A549 (cell line): Measurements from ENCODE around the gene GDA. TPM values are rescaled to one million over a fixed set of nuclear protein-coding genes. Genes with fewer than 3 reads are reported as not detected.
A peak's percentile ranks its signal among the peaks of the same experiment; 100 is the strongest.

Source experiments
- ATAC-seq, 2 experiments: fragments of 200-7000 bp in 1 of 2; fragments of >200 bp in 1 of 2; cut with Nextera tagmentation in 1 of 2; cut with Tn5 transposase in 1 of 2; 3 replicates each; pipeline versions ENCODE4 v1.8.0 to v1.9.1; 2018 to 2020; ENCODE audit warnings: mild to moderate bottlenecking in 1 of 2, moderate library complexity in 1 of 2
- CTCF ChIA-PET: fragments of 300-600 bp; sonication (Branson Sonifier 250); formaldehyde crosslinking; extraction: SDS; loops from one replicate; lab custom pipeline; 2021; ENCODE audit warnings: antibody characterized with exemption, inconsistent platforms; lab: Yijun Ruan, JAX
- POLR2A ChIA-PET: fragments of 350-600 bp; formaldehyde crosslinking; extraction: SDS; loops from one replicate; lab custom pipeline; 2021; ENCODE audit warnings: antibody characterized with exemption, inconsistent platforms; lab: Yijun Ruan, JAX
- DNase-seq, 2 experiments: peaks; one replicate each; pipeline versions ENCODE4 v3.0.0 to v3.0.0-alpha.2; 2011 to 2016; ENCODE audit warnings: low read depth in 1 of 2, low spot score in 1 of 2
- FAIRE-seq: peaks from 2 replicates; lab custom pipeline; 2011; peaks lifted over from hg19 to GRCh38; lab: Jason Lieb, UNC
- H3K27ac ChIP-seq, 2 experiments: fragments of >200 bp; sonication (Bioruptor Twin); formaldehyde crosslinking; 3 replicates each; pipeline ENCODE4 v1.5.1; 2016 to 2017
- H3K4me1 ChIP-seq: fragments of >200 bp; sonication (Bioruptor Twin); formaldehyde crosslinking; 3 replicates; pipeline ENCODE4 v1.6.1; 2016
- H3K4me2 ChIP-seq: fragments of >200 bp; sonication (Bioruptor Twin); formaldehyde crosslinking; 3 replicates; pipeline ENCODE4 v1.6.1; 2016
- H3K4me3 ChIP-seq: fragments of >200 bp; sonication (Bioruptor Twin); formaldehyde crosslinking; 3 replicates; pipeline ENCODE4 v1.5.1; 2016
- H3K9me3 ChIP-seq: fragments of >200 bp; sonication (Bioruptor Twin); formaldehyde crosslinking; 3 replicates; pipeline ENCODE4 v1.6.1; 2016
- BHLHE40 ChIP-seq: IDR thresholded peaks from 2 replicates; pipeline ENCODE4 v1.6.1; 2012; ENCODE audit warnings: low read depth, low read length, inconsistent platforms
- CEBPB ChIP-seq, 2 experiments: fragments of >200 bp in 1 of 2; sonication (Bioruptor Twin) in 1 of 2; formaldehyde crosslinking in 1 of 2; IDR thresholded peaks; 2 replicates each; pipeline ENCODE4 v1.6.1; 2012 to 2016
- CHD2 ChIP-seq: fragments of 150-350 bp; IDR thresholded peaks from 2 replicates; pipeline ENCODE4 v1.6.1; 2014; ENCODE audit warnings: low read length; ENCODE audit not compliant: partially characterized antibody
- CTCF ChIP-seq: fragments of >200 bp; sonication (Bioruptor Twin); formaldehyde crosslinking; IDR thresholded peaks from 3 replicates; pipeline ENCODE4 v1.5.1; 2016
- E2F6 ChIP-seq: IDR thresholded peaks from 2 replicates; pipeline ENCODE4 v1.6.1; 2012; ENCODE audit warnings: low read depth, borderline replicate concordance
- HDAC2 ChIP-seq: fragments of 200-600 bp; sonication (generic); IDR thresholded peaks from 2 replicates; pipeline ENCODE4 v1.6.1; 2016
- HEYL ChIP-seq: fragments of 250-450 bp; sonication (Bioruptor Pico); IDR thresholded peaks from 2 replicates; pipeline ENCODE4 v1.8.0; 2021; ENCODE audit warnings: mild to moderate bottlenecking, moderate library complexity
- HOXA7 ChIP-seq: fragments of 250-450 bp; sonication (Bioruptor Pico); IDR thresholded peaks from 2 replicates; pipeline ENCODE4 v1.5.0; 2020; ENCODE audit warnings: mild to moderate bottlenecking, moderate library complexity
- JUN ChIP-seq, 2 experiments: fragments of >200 bp; sonication (Bioruptor Twin); formaldehyde crosslinking; IDR thresholded peaks; 2 replicates in 1 of 2; 3 replicates in 1 of 2; pipeline ENCODE4 v1.6.1; 2016 to 2017
- JUNB ChIP-seq: fragments of >200 bp; sonication (Bioruptor Twin); formaldehyde crosslinking; IDR thresholded peaks from 2 replicates; pipeline ENCODE4 v1.6.1; 2016
- KDM1A ChIP-seq: fragments of 200-600 bp; sonication (generic); IDR thresholded peaks from 2 replicates; pipeline ENCODE4 v1.6.1; 2016; ENCODE audit warnings: low read depth, mild to moderate bottlenecking
- MAFK ChIP-seq: fragments of 450-650 bp; IDR thresholded peaks from 2 replicates; pipeline ENCODE4 v1.6.1; 2014; ENCODE audit not compliant: partially characterized antibody
- NPAS2 ChIP-seq: fragments of 250-450 bp; sonication (Bioruptor Pico); IDR thresholded peaks from 2 replicates; pipeline ENCODE4 v1.8.0; 2022; ENCODE audit warnings: mild to moderate bottlenecking, moderate library complexity, borderline replicate concordance
- NR3C1 ChIP-seq: fragments of >200 bp; sonication (Bioruptor Twin); formaldehyde crosslinking; IDR thresholded peaks from 3 replicates; pipeline ENCODE4 v1.6.1; 2017
- PHF8 ChIP-seq: fragments of 200-600 bp; sonication (generic); IDR thresholded peaks from 2 replicates; pipeline ENCODE4 v1.6.1; 2016; ENCODE audit warnings: low read depth, mild to moderate bottlenecking, antibody characterized with exemption, moderate library complexity, borderline replicate concordance
- RAD21 ChIP-seq, 2 experiments: fragments of >200 bp in 1 of 2; sonication (Bioruptor Twin) in 1 of 2; formaldehyde crosslinking in 1 of 2; IDR thresholded peaks in 1 of 2; conservative IDR thresholded peaks in 1 of 2; 2 replicates in 1 of 2; 3 replicates in 1 of 2; pipeline ENCODE4 v1.6.1; 2012 to 2018; ENCODE audit warnings: inconsistent platforms in 1 of 2
- RARB ChIP-seq: fragments of 250-450 bp; sonication (Bioruptor Pico); IDR thresholded peaks from 2 replicates; pipeline ENCODE4 v1.8.0; 2021; ENCODE audit warnings: mild to moderate bottlenecking, moderate library complexity
- RCOR1 ChIP-seq: fragments of 150-350 bp; IDR thresholded peaks from 2 replicates; pipeline ENCODE4 v1.6.1; 2014; ENCODE audit warnings: antibody characterized with exemption, low read length, low read depth
- REST ChIP-seq: fragments of 200-600 bp; sonication (generic); IDR thresholded peaks from 2 replicates; pipeline ENCODE4 v1.6.1; 2016; ENCODE audit warnings: antibody characterized with exemption, mild to moderate bottlenecking, moderate library complexity
- SMC3 ChIP-seq: fragments of >200 bp; sonication (Bioruptor Twin); formaldehyde crosslinking; IDR thresholded peaks from 3 replicates; pipeline ENCODE4 v1.6.1; 2018; ENCODE audit warnings: inconsistent platforms
- SREBF2 ChIP-seq: fragments of 450-650 bp; IDR thresholded peaks from 2 replicates; pipeline ENCODE4 v1.6.1; 2014; ENCODE audit warnings: mild to moderate bottlenecking, moderate library complexity
- TFCP2L1 ChIP-seq: fragments of 250-450 bp; sonication (Bioruptor Pico); IDR thresholded peaks from 2 replicates; pipeline ENCODE4 v1.5.0; 2021; ENCODE audit warnings: mild to moderate bottlenecking
- ZNF302 ChIP-seq: fragments of 250-450 bp; sonication (Bioruptor Pico); IDR thresholded peaks from 2 replicates; pipeline ENCODE4 v1.9.0; 2021; ENCODE audit warnings: inconsistent platforms, mild to moderate bottlenecking, moderate library complexity
- WGBS: methylation state at CpG from one replicate; pipeline ENCODE4 v1.1.6; 2017; ENCODE audit errors: missing lambda C conversion rate; 5-methylcytosine and 5-hydroxymethylcytosine counted together
- polyA plus RNA-seq, 4 experiments: library from polyadenylated mRNA; depleted of rRNA in 3 of 4; stranded (reverse); fragments of >200 nt; fragmentation: RNase III in 1 of 4; extraction: RNeasy Plus Mini Kit Qiagen cat#74134 plus additional on column Dnase treatment in 1 of 4; gene quantifications; 2 replicates in 3 of 4; 3 replicates in 1 of 4; pipeline ENCODE4 v1.2.3, GENCODE V29; 2011 to 2017
- TF ChIP-seq, protein P1 (sequence below): fragments of >200 bp; sonication (Bioruptor Twin); formaldehyde crosslinking; IDR thresholded peaks from 2 replicates; pipeline ENCODE4 v1.6.1; 2016
- TF ChIP-seq, protein P2 (sequence below): fragments of >200 bp; sonication (Bioruptor Twin); formaldehyde crosslinking; IDR thresholded peaks from 3 replicates; pipeline ENCODE4 v1.6.1; 2016

GDA gene
- polyA plus RNA-seq, 2 of the 4 experiments (the other 2 are of a cell fraction): 0.23 to 1.2 TPM

- WGBS: 67% methylated on average over 1 of the region's 1 CpG
- Histone ChIP-seq H3K4me3 (no peak overlapping the region), H3K27ac (no peak overlapping the region), H3K4me2 (no peak overlapping the region), H3K4me1 (no peaks in the 10 kb centered on the region), H3K9me3 (no peaks in the 10 kb centered on the region)
- ChIA-PET POLR2A (interaction anchor here (1.2 kb wide), 1 partner anchor 89 kb away, joined by 3 read pairs; the partner anchor contains the start of gene ZFAND5), CTCF (interaction anchor here (0.5 to 17.9 kb wide), 8 partner anchors 7 to 547 kb away, joined by 3 to 340 read pairs (median 4); no protein-coding TSS in a partner anchor)
- TF ChIP-seq MAFK (peak; percentile 13), JUN (IDR thresholded peaks at IDR 0.05) (no peak), CEBPB (IDR thresholded peaks at IDR 0.05) (0 out of 4 replicates have a peak, but pooled peaks of 1 of the 2 experiments have one; percentile 20)
- TF ChIP-seq, protein P1, sequence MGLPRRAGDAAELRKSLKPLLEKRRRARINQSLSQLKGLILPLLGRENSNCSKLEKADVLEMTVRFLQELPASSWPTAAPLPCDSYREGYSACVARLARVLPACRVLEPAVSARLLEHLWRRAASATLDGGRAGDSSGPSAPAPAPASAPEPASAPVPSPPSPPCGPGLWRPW: no peak
- DNase-seq: no peak
- no peak for FAIRE-seq
- ATAC-seq: no peak
Observed at GRCh38 chr9:72276429-72276828, 127.2 kb downstream of the GDA start.

DNA sequence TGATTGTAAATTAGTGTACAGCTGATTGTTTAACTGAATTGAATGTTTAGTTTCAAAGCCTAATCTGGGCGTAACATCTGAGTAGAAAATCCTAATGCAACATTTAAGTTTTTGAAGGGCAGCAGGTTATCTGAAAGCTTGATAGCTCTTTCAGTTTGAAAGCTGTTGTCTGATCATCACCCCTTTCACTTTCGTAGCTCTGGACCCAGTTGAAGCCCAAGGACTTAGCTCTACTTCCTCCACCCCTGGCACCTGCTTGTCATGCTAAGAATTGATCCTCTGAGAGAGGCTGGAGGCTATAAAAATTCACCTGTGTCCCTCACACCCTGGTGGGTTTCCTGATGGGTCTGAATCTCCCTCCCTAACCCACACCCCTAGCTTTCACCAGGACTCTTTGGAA is 129.7 kb downstream of the GDA start:
- H3K9me3 ChIP-seq: 0 out of 3 replicates have a peak, but pooled peaks cover 3% of the 10 kb centered on the region
- DNase-seq (no peak), FAIRE-seq (no peak), ATAC-seq (no peak)
- no peak overlapping the region for H3K27ac ChIP-seq
- 77% methylated on average over 2 of the region's 2 CpGs for WGBS
- ChIA-PET CTCF (interaction anchor here (0.7 to 17.9 kb wide), 15 partner anchors 8 to 921 kb away, joined by 3 to 340 read pairs (median 5); no protein-coding TSS in a partner anchor), POLR2A (no interaction called here)
- no peak overlapping the region for H3K4me2 ChIP-seq
- H3K4me3 ChIP-seq: no peak overlapping the region
- no peak for TF ChIP-seq KDM1A
- TF ChIP-seq NR3C1: no peak
- TF ChIP-seq JUN (IDR thresholded peaks at IDR 0.05): no peak
- TF ChIP-seq RCOR1: no peak
- TF ChIP-seq CHD2: no peak
- no peak for TF ChIP-seq NPAS2 (CRISPR knock-in tag)
- no peak for TF ChIP-seq JUNB
- H3K4me1 ChIP-seq: no peaks in the 10 kb centered on the region

DNA sequence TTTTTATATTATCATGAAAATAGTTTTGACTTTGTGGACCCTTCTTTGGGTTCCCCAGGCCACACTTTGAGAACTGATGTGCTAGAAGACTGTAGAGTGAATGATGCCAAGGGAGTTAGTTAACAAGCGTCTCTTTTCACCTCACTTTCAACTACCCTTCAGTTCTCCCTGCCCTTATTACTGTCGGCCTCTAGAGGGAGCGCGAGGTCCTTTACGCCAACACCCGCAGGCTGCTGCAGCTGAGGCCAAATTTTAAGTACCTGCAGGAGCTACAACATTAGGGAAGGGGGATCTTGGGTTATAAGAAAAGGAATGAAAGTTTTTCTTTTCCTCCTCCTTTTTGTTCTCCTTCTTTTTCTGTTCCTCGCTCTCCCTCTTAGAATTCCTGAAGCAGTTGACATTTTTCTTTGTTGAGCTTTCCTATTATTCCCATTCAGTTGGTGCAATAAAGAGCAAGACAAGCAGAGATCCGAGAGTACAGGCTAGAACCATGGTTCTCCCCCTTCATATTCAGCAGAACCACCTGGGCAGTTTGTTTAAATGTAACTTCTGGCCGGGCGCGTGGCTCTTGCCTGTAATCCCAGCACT is 131.8 kb downstream of the GDA start:
- peak; percentile 67 for FAIRE-seq
- Histone ChIP-seq H3K4me3 (no peak overlapping the region), H3K27ac (peak overlapping the region in 1 of 2 experiments; percentile 19; a peak in 3 of 6 replicates), H3K4me2 (no peak overlapping the region), H3K4me1 (no peaks in the 10 kb centered on the region), H3K9me3 (0 out of 3 replicates have a peak, but pooled peaks cover 3% of the 10 kb centered on the region)
- POLR2A ChIA-PET: interaction anchor here (0.6 to 1.3 kb wide), 5 partner anchors 70 to 651 kb away, joined by 3 to 6 read pairs (median 3); partner anchors contain the start of gene ZFAND5
- DNase-seq: peak; percentile 63 to 77
- CTCF ChIA-PET: interaction anchor here (0.6 to 17.9 kb wide), 85 partner anchors 10 to 1211 kb away, joined by 3 to 340 read pairs (median 4); partner anchors contain the start of gene ZFAND5
- peak; percentile 94 to 98 for ATAC-seq
- WGBS: 28% methylated on average over 11 of the region's 11 CpGs
- TF ChIP-seq HDAC2 (no peak), RARB (CRISPR knock-in tag) (no peak), RAD21 (conservative IDR thresholded peaks at IDR 0.05 in 1 of 2, IDR thresholded peaks at IDR 0.05 in 1 of 2) (peak; percentile 98), HOXA7 (CRISPR knock-in tag) (no peak), CTCF (peak; percentile 95), JUN (IDR thresholded peaks at IDR 0.05) (no peak), SMC3 (peak; percentile 94), PHF8 (no peak), BHLHE40 (no peak), REST (no peak), ZNF302 (CRISPR knock-in tag) (no peak), HEYL (CRISPR knock-in tag) (no peak), TFCP2L1 (CRISPR knock-in tag) (no peak), NPAS2 (CRISPR knock-in tag) (no peak), SREBF2 (no peak), E2F6 (no peak)
- TF ChIP-seq, protein P1: no peak
- TF ChIP-seq, protein P2, sequence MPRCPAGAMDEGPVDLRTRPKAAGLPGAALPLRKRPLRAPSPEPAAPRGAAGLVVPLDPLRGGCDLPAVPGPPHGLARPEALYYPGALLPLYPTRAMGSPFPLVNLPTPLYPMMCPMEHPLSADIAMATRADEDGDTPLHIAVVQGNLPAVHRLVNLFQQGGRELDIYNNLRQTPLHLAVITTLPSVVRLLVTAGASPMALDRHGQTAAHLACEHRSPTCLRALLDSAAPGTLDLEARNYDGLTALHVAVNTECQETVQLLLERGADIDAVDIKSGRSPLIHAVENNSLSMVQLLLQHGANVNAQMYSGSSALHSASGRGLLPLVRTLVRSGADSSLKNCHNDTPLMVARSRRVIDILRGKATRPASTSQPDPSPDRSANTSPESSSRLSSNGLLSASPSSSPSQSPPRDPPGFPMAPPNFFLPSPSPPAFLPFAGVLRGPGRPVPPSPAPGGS: no peak
